HG02623 (cell line): ENCODE results near the gene PMP22.

Experiments used
- ATAC-seq: cut with Tn5 transposase; IDR thresholded peaks from one replicate; pipeline ENCODE4 v1.9.1; 2021; ENCODE audit warnings: moderate library complexity; ENCODE audit not compliant: unreplicated experiment

The PMP22 gene

DNA sequence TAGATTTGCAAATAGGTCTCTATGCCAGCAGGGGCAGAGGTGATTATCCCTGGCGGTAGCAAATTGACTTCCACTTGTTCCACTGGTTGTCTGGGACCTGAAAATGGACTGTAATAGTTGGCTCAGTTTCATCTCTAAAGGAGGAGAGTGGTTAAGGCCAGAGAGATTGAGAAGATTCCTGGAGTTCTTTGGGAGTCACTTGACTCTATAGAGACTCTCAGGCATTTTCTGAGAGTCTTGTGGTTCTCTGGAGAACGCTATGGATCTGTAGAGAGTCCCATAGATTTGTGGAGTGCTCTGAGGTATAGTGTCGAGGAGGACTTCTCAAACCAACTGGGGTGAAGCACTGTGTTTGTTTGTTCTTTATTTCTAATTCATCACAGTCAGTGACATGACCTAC lies 8.9 kb upstream of the PMP22 start:
- ATAC-seq, result no peak

DNA sequence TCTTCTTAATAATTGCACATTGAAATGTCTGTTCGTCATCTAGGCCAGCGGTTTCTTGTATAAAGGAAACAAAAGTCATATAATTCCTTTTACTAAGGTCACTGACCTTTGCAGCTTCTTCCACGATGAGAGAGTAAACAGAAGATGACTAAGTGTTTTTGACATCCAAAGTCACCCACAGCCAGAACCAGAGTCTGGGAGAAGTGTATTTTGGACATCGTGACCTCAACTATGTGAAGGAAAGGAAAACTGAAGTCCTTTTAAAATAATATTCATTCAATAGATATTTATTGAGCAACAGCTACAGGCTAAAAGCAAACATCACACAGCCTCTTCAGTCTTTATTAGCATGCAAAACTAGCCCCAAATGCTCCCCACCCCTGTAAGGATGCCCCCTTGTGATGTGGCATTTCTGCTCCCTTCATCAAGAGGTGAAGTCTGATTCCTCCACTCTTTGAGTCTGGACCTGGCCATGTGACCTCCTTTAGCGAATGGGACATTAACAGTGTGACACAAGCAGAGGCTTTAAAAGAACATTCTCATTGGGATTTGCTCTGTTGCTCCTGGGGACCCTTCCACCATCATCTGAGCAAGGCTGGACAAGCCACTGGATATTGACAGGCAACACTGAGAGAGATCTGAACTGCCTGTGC lies 8.1 kb upstream of the PMP22 start:
- no peak for ATAC-seq

DNA sequence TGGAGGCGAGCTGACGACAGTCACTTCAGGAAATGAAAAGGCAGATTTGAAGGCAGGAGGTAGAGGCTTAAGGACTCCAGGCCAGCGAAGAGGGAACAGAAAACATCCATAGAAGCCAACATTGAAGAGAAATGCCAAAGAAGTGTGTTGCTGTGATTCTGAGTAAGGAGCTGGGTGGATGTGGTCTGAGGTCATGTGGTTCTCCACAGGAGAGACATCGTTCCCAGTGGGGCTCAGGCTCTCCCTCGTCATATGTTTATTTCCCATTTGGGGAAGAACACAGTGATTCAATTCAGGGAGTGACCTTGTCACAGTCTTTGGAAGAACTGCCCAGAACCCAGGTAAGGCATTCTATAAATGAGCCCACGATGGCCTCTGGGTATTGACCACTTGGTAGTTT lies 6.6 kb upstream of the PMP22 start:
- ATAC-seq, result no peak

- ATAC-seq, result no peak
Observed at GRCh38 chr17:15270628-15271381, 5.7 kb upstream of the PMP22 start.

- no peak for ATAC-seq
Observed at GRCh38 chr17:15269780-15270089, 4.6 kb upstream of the PMP22 start.

DNA sequence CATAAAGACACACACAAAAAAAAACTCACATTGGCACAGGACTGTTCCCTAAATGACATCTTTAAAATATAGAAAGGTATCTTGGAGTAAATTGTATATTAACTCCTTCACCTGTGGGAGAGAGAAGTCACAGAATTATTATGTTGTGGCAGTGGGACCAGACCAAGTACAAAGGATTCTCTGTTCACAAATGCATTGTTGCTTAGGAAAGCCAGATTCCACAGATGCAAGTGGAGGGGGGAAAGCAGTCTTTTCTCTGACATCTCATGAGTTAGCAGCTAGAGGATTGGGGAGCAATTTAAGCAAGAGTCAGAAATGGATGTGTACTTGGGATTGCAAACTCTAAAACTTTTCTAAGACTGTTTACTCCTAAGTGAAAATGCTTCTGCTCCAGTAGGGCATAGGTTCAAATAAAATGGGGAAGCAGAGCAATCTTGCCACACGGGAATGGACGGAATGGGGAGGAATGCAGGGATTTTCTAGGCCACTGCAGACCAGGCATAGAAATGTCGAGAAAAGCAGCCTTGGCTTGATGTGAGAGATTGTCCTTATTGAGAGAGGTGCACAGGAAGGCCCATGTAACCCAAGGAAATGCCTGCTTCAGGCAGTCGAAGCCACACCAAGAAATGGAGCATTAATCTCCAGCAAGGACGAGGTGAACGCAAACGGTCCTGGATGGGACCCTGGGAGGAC lies 4.1 kb upstream of the PMP22 start:
- ATAC-seq, result no peak

DNA sequence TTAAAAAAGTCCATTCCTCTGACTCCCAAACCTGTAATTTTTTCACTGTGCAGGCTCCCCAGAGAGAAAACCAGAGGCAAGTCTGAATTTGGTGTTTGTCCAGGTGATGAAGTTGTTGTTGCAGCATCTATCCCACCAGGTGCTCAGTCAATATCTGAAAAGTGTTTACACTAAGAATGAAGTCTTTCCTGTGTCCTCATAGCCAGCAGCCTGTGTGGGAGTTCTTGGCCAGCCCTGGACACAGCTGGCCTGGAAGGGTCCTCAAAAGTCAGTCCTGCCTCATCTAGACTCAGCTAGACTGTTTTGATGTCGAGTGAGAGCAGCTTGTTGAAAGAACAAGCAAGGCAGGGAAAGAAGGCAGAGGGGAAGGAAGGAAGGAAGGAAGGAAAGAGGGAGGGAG lies 3.3 kb upstream of the PMP22 start:
- ATAC-seq, result no peak

DNA sequence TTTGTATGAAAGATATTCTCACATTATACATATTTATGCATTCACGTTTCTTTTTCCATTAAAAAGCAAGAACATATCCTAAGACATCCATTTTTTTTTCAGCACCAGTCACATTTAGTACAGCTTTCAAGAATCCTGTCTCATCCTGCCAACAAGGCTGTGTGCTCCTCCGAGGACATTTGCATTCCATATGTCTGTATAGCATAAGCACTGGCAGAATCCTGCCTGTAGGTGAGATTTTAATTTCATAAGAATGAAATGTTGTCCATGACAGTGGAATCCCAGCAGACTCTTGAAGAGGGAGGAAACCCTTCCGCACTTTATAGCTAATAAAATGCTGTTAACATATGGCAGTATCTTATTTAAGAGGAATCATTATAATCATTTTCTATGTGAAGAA lies 2.9 kb upstream of the PMP22 start:
- ATAC-seq, result no peak

GRCh38 chr17:15266325-15267125 lies 1.4 kb upstream of the PMP22 start:
- ATAC-seq, result no peak

GRCh38 chr17:15264542-15264941 lies 584 bp downstream of the PMP22 start:
- no peak for ATAC-seq

DNA sequence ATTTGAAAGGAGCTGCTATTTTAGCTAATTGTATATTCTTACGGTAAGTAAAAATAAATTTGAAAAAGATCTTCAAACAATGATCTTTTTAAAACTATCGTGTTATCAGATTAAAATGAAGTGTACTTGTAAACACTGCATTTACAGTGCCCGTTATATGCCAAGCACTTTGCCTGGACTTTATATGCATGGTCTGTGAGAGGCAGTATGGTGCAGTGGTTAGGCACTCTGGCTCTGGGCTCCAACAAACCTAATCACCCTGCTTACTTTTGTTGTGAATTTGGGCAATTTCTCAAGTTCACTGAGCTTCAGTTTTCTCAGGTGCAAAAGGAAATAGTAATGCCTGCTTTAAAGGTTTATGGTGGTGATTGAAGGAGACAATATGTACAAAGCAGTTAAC lies 1.4 kb downstream of the PMP22 start:
- no peak for ATAC-seq

- no peak for ATAC-seq
Observed at GRCh38 chr17:15263206-15263579, 1.9 kb downstream of the PMP22 start.

- no peak for ATAC-seq
Observed at GRCh38 chr17:15262291-15263205, 2.6 kb downstream of the PMP22 start.

DNA sequence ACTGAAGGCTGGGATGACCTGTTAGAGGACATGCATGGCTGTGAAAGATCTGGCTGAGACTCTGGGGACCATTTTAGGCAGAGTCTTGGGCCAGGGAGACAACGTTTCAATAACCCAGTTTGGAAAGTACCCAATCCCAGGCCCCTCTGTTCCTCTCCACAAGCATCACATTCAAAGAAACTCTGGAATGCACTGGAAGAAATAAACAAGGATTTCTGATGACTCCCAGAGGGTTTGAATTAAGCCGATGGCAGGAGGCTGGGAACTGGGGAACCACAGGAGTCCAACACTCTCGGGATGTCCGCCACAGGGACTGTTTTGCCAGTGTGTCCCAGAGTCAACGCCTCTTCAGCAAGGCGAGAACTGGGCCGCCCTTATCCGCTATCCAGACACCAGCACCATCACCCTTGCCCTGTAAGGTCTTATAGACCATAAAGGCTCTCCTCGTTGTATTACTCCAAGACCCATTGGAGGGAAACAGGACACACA lies 3.3 kb downstream of the PMP22 start:
- no peak for ATAC-seq

GRCh38 chr17:15261258-15261801 lies 3.8 kb downstream of the PMP22 start:
- no peak for ATAC-seq

- ATAC-seq, result no peak
Observed at GRCh38 chr17:15260376-15261257, 4.5 kb downstream of the PMP22 start.

GRCh38 chr17:15257796-15258512 lies 7.2 kb downstream of the PMP22 start:
- no peak for ATAC-seq

GRCh38 chr17:15257258-15257788 lies 7.8 kb downstream of the PMP22 start:
- ATAC-seq, result peak; percentile 58
